C4-2B (cell line): ENCODE results near the gene UBE2U.
"Not testable (repeated sequence)": the region's sequence is repeated elsewhere in the genome, so short reads cannot be mapped to it uniquely, and the experiment has no call there.

Experiments
- H3K27ac ChIP-seq: fragments of 450-650 bp; 2 replicates; pipeline ENCODE4 v1.5.1; 2017
- CTCF ChIP-seq: fragments of 450-650 bp; conservative IDR thresholded peaks from 2 replicates; pipeline ENCODE4 v1.5.1; 2017; ENCODE audit warnings: mild to moderate bottlenecking
- ZFX ChIP-seq: fragments of 450-650 bp; IDR thresholded peaks from 2 replicates; pipeline ENCODE4 v1.6.1; 2017

Gene UBE2U

GRCh38 chr1:64200064-64200463, 3.4 kb upstream of the UBE2U start:
- H3K27ac ChIP-seq = no peak overlapping the region
- no peak for TF ChIP-seq CTCF

- no peak for TF ChIP-seq ZFX
- TF ChIP-seq CTCF = no peak
- no peak overlapping the region for H3K27ac ChIP-seq
Observed at GRCh38 chr1:64209221-64209620, 5.8 kb downstream of the UBE2U start.

DNA sequence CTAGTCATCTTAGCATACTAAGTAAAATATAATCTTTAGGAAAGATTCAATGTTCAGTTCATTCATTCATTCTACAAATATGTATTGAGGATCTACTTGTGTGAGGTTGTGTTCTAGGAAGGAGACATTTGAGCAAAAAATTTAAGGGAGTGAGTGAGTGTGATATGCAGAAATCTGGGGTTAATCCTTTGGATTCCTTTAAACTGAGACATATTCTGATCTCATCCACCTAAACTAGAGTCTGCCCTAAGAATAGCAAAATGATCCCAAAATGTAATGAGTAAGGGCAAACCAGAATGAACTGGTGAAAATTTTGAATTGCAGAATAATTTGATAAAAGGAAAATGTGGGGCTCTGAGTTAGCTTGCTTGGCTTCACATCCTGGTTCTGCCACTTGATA, 8.6 kb downstream of the UBE2U start:
- TF ChIP-seq CTCF (no peak), ZFX (no peak)
- no peak overlapping the region for H3K27ac ChIP-seq

DNA sequence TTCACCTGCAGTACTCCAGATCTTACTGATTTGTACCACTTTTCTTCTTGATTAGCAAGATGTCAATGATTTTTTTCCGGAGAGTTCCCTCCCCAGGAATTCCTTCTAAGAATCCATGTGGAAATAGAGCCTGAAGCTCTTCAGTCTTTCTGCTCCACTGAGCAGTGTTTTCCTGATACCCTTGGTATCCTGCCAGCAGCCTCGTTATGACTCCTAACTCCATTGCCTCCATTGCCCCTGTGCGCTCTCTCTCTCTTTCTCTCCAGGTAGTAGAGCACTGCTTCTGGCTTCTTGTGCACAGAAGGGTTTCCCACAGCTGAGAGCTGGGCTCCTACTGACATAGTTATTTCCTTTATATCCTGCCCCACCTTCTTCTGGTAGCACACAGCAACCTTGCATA, 12.2 kb downstream of the UBE2U start:
- no peak overlapping the region for H3K27ac ChIP-seq
- TF ChIP-seq ZFX (no peak), CTCF (no peak)

GRCh38 chr1:64220241-64220640, 16.8 kb downstream of the UBE2U start:
- TF ChIP-seq ZFX = no peak
- TF ChIP-seq CTCF = no peak
- no peak overlapping the region for H3K27ac ChIP-seq

DNA sequence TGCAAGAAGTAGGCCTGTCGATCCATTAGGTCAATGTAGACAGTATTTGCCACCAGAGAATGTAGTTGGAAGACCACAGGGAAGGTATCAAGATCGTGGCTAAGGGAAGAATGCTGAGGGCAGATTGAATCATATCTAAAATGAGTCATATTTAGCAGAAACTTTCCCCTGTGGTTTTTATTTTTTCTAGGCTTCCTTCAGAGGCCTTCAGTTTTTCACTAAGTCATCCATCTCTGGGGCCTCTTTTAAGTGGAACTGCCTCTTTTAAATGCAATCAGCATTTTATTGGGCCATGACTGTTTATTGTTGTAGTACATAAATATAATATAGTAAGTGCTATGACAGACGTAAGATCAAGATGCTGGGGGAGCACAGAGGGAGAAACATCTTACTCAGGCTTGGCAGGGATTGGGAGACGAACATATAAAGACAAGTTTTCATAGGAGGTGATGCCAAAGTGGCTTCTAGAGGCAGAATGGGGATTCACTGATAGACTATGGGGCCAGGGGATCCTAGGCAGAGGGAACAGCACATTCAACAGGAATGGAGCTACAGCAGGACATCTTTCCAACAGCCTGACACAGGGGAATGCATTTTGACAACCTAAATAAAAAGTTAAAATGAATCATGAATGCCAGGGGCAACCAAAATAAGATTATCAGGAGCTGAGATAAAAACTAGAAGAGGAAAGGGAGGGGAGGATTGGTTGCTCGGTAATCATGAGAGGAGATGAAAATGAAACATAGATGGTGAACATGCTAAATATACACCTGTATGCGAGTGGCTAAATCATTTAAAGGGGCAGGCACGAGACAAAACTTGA, 20.1 kb downstream of the UBE2U start:
- no peak for TF ChIP-seq ZFX
- no peak for TF ChIP-seq CTCF
- no peak overlapping the region for H3K27ac ChIP-seq

GRCh38 chr1:64224236-64224635, 20.8 kb downstream of the UBE2U start:
- H3K27ac ChIP-seq = not testable (repeated sequence)
